Measurements from ENCODE around the gene DOCK1. TPM values are rescaled to one million over a fixed set of nuclear protein-coding genes. Genes with fewer than 3 reads are reported as not detected.

Gene DOCK1
- total RNA-seq, 4 donors from 2014 or later: 50.8 to 59.0 (median 53.6) TPM

- peaks cover 0 to 29% (median 0%) of the 10 kb centered on the region in 3 donors for H3K4me1 ChIP-seq
- H3K27ac ChIP-seq: no peak overlapping the region
- no peak for ATAC-seq
- no peaks in the 10 kb centered on the region for H3K36me3 ChIP-seq
- no peak overlapping the region for H3K4me3 ChIP-seq
- 42 to 81% methylated on average over 2 to 8 of the region's 12 CpGs for WGBS, 2 donors (ENCODE audit: low coverage in 1 of 2)
- H3K27me3 ChIP-seq: no peaks in the 10 kb centered on the region
- H3K9me3 ChIP-seq: peaks cover 0 to 5% (median 0%) of the 10 kb centered on the region in 3 donors
- TF ChIP-seq POLR2A (IDR thresholded peaks at IDR 0.05) (no peak), POLR2AphosphoS5 (IDR thresholded peaks at IDR 0.05) (no peak), EP300 (IDR thresholded peaks at IDR 0.05) (no peak), CTCF (IDR thresholded peaks at IDR 0.05) (no peak)
These were observed 1.4 kb upstream of the DOCK1 start for GRCh38 chr10:126903656-126904360.

GRCh38 chr10:126904516-126904817 is 761 bp upstream of the DOCK1 start:
- Histone ChIP-seq H3K27me3 (no peaks in the 10 kb centered on the region), H3K36me3 (no peaks in the 10 kb centered on the region), H3K4me3 (peak overlapping the region; percentile 72 to 88), H3K4me1 (peaks cover 0 to 32% (median 0%) of the 10 kb centered on the region in 3 donors), H3K9me3 (no peaks in the 10 kb centered on the region), H3K27ac (peak overlapping the region in 1 of 4 donors; percentile 86)
- TF ChIP-seq EP300 (IDR thresholded peaks at IDR 0.05) (no peak), POLR2AphosphoS5 (IDR thresholded peaks at IDR 0.05) (no peak), CTCF (IDR thresholded peaks at IDR 0.05) (no peak), POLR2A (IDR thresholded peaks at IDR 0.05) (no peak)
- no peak for ATAC-seq
- WGBS, 2 donors (ENCODE audit: low coverage in 1 of 2): 17 to 33% methylated on average over 10 of the region's 10 CpGs

GRCh38 chr10:126905776-126906703 is 812 bp downstream of the DOCK1 start:
- no peaks in the 10 kb centered on the region for H3K36me3 ChIP-seq
- no peaks in the 10 kb centered on the region for H3K9me3 ChIP-seq
- ATAC-seq: peak; percentile 45
- H3K4me3 ChIP-seq: peak overlapping the region; percentile 72 to 88
- H3K27me3 ChIP-seq: no peaks in the 10 kb centered on the region
- peak overlapping the region; percentile 32 to 86 (median 83) for H3K27ac ChIP-seq
- H3K4me1 ChIP-seq: peaks cover 0 to 43% (median 0%) of the 10 kb centered on the region in 3 donors
- no peak for TF ChIP-seq CTCF (IDR thresholded peaks at IDR 0.05)
- no peak for TF ChIP-seq POLR2A (IDR thresholded peaks at IDR 0.05)
- TF ChIP-seq POLR2AphosphoS5 (IDR thresholded peaks at IDR 0.05): no peak
- no peak for TF ChIP-seq EP300 (IDR thresholded peaks at IDR 0.05)
- WGBS, 2 donors (ENCODE audit: low coverage in 1 of 2): 50% methylated on average over 2 of the region's 84 CpGs; no CpG with 5 or more reads in 1 of the 2 donors

- ATAC-seq: no peak
- no CpG with 5 or more reads among the region's 14 CpGs for WGBS, 2 donors (ENCODE audit: low coverage in 1 of 2)
- H3K27ac ChIP-seq: peak overlapping the region in 3 of 4 donors; percentile 81 to 86 (median 85)
- no peaks in the 10 kb centered on the region for H3K36me3 ChIP-seq
- H3K27me3 ChIP-seq: no peaks in the 10 kb centered on the region
- H3K9me3 ChIP-seq: no peaks in the 10 kb centered on the region
- TF ChIP-seq CTCF (IDR thresholded peaks at IDR 0.05) (no peak), POLR2A (IDR thresholded peaks at IDR 0.05) (no peak), EP300 (IDR thresholded peaks at IDR 0.05) (no peak), POLR2AphosphoS5 (IDR thresholded peaks at IDR 0.05) (no peak)
- peaks cover 0 to 49% (median 0%) of the 10 kb centered on the region in 3 donors for H3K4me1 ChIP-seq
- H3K4me3 ChIP-seq: peak overlapping the region in 1 of 2 donors; percentile 72
These were observed 1.6 kb downstream of the DOCK1 start for GRCh38 chr10:126906704-126907422.
